GM13976 (cell line): ENCODE data around the gene SLC26A4.
"Not testable (repeated sequence)": the region's sequence is repeated elsewhere in the genome, so short reads cannot be mapped to it uniquely, and the experiment has no call there.

Experiments used
- DNase-seq: peaks from one replicate; pipeline ENCODE4 v3.0.0; 2012; ENCODE audit warnings: low spot score
- in situ Hi-C: fragments of 300-500 bp; cut with MboI; formaldehyde crosslinking; loops from one replicate; pipeline ENCODE4 v1.12.0; 2022; ENCODE audit warnings: low sequenced_read_pairs, mixed read lengths, inconsistent platforms; ENCODE audit not compliant: unreplicated experiment
- TF ChIP-seq, protein P1 (sequence below): IDR thresholded peaks from 2 replicates; pipeline ENCODE4 v1.5.1; 2012; ENCODE audit warnings: borderline replicate concordance, mild to moderate bottlenecking; ENCODE audit not compliant: insufficient read depth; ENCODE audit errors: extremely low read depth, missing control alignments, control extremely low read depth

Gene SLC26A4

DNA sequence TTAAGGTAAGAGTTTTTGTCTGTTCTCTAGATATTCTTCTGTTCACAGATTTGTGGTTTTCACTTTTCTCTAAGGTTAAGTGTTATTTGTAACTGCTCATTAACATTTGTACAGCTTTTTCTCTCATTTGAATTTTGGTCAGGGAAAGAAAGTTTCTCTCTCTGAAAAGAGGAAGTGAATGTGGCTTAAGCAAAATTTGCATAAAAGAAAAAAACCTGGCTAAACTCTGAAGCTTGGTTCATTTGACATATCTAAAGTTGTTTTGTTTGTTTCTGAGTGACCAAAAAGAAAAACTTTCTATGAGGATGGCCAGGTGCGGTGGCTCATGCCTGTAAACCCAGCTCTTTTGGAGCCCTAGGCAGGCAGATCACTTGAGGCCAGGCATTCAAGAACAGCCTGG is 22.0 kb upstream of the SLC26A4 start:
- TF ChIP-seq, protein P1, sequence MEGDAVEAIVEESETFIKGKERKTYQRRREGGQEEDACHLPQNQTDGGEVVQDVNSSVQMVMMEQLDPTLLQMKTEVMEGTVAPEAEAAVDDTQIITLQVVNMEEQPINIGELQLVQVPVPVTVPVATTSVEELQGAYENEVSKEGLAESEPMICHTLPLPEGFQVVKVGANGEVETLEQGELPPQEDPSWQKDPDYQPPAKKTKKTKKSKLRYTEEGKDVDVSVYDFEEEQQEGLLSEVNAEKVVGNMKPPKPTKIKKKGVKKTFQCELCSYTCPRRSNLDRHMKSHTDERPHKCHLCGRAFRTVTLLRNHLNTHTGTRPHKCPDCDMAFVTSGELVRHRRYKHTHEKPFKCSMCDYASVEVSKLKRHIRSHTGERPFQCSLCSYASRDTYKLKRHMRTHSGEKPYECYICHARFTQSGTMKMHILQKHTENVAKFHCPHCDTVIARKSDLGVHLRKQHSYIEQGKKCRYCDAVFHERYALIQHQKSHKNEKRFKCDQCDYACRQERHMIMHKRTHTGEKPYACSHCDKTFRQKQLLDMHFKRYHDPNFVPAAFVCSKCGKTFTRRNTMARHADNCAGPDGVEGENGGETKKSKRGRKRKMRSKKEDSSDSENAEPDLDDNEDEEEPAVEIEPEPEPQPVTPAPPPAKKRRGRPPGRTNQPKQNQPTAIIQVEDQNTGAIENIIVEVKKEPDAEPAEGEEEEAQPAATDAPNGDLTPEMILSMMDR: no peak
- in situ Hi-C loops: no loop called here
- DNase-seq: peak; percentile 48

- in situ Hi-C loops, DNase-seq: not testable (repeated sequence)
Observed at GRCh38 chr7:107639070-107639469, 21.6 kb upstream of the SLC26A4 start.

- DNase-seq: no peak
Observed at GRCh38 chr7:107641676-107642075, 19.0 kb upstream of the SLC26A4 start.

DNA sequence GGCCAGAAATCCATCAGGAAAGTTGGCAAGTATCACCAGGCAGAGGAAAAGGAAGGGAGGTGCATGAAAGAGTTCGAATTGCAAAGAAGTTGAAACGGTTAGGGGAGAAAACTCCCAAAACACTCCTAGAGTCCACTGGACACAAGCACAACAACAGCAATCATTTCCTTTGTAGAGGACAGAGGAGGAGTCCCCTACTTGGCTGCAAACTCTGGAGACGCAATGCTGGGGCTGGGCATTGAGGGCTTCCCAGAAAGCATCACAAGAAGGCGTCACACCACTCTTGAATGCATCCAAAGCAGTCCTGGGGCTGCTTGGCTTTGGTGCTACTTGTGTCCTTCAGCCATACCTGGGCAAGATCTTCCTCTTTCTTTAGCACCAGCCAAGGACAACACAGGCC is 18.1 kb upstream of the SLC26A4 start:
- in situ Hi-C loops: no loop called here
- no peak for DNase-seq
- TF ChIP-seq, protein P1: no peak

More at GRCh38 chr7:107641676-107642075, 19.0 kb upstream of the SLC26A4 start:
- TF ChIP-seq, protein P1: no peak
- in situ Hi-C loops: no loop called here

DNA sequence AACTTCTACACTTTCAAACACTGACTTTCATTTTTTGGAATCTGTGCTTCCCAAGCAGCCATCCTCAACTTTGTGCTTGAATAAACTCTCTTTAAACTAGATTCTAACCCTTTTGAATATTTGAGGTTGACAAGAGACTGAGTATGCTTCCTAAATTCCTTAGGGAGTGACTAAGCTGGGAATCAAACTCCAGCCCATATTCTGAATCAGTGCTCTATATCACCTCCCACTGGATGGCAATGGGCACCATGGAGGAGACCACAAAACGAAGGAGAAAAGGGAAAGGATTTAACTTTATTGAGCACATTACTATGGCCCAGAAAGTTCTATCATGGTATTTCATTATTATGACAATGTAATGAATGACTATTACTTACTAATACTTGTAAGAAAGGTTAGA is 17.2 kb upstream of the SLC26A4 start:
- TF ChIP-seq, protein P1: no peak
- in situ Hi-C loops: no loop called here
- DNase-seq: no peak

DNA sequence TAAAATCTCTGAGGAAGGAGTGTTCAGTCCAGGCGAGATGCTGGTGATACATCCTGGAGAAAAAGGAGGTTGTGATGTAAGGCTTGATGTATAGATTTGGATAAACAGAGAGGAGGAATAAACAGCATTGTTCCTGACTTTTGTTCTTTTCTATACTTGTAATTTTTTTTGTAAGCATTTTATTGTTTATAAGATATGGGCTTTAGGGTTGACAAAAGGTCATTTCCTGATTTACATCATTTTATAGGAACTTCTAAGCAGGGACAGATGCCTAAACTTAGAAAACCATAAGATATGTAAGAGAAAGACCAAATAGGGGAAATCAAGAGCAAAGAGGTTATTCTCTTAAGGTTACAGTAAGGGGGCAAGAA is 16.7 kb upstream of the SLC26A4 start:
- TF ChIP-seq, protein P1: no peak
- in situ Hi-C loops: no loop called here
- no peak for DNase-seq

GRCh38 chr7:107644309-107644974 is 16.2 kb upstream of the SLC26A4 start:
- in situ Hi-C loops: no loop called here

More at GRCh38 chr7:107644309-107644974, 16.2 kb upstream of the SLC26A4 start:
- TF ChIP-seq, protein P1: no peak
- no peak for DNase-seq
